Gastrocnemius medialis (tissue), 4 donors: ENCODE results near the gene SPRR1B.

Experiments
- CTCF ChIP-seq, 5 experiments: fragments of 450-650 bp in 3 of 5; fragments of 200-600 bp in 2 of 5; sonication (generic) in 2 of 5; IDR thresholded peaks in 4 of 5; conservative IDR thresholded peaks in 1 of 5; 1 replicate in 4 of 5; 2 replicates in 1 of 5; pipeline ENCODE4 v1.5.1; 2016 to 2019; ENCODE audit warnings: antibody characterized with exemption in 5 of 5, mild to moderate bottlenecking in 3 of 5, moderate library complexity in 3 of 5
- POLR2A ChIP-seq, 2 donors: fragments of 450-650 bp; IDR thresholded peaks; one replicate each; pipeline ENCODE4 v1.6.1; 2017; ENCODE audit warnings: antibody characterized with exemption in 2 of 2, mild to moderate bottlenecking in 2 of 2, moderate library complexity in 2 of 2

GRCh38 chr1:153058154-153058553 is 27.2 kb downstream of the SPRR1B start:
- no peak for TF ChIP-seq POLR2A (IDR thresholded peaks at IDR 0.05)
- no peak for TF ChIP-seq CTCF (IDR thresholded peaks at IDR 0.05 in 4 of 5, conservative IDR thresholded peaks at IDR 0.05 in 1 of 5)
